ENCODE results near the gene CTNND2.
"Not testable (repeated sequence)": the region's sequence is repeated elsewhere in the genome, so short reads cannot be mapped to it uniquely, and the experiment has no call there.

The CTNND2 gene

GRCh38 chr5:11863911-11864310, 40.3 kb downstream of the CTNND2 start:
- DNase-seq (ENCODE audit: low read depth) = no peak

DNA sequence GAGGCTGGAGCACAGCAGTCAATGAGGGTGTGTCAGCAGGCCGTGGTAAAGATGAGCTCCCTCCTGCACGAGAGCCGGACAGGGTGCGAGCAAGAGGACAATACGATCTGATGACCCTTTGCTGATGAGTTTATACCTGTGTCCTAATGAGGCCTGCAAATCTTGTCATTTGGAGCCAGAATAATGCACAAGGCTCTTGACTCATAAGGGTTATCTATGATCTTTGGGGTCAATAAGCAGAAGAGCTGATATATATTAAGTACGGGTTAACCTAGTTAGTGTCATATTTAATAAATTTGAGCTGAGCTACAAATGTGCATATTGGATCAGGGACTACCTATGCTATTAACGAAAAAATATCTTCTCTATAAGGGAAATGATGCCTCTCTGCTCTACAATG, 46.9 kb downstream of the CTNND2 start:
- DNase-seq (ENCODE audit: low read depth) = no peak

GRCh38 chr5:11854936-11855335, 49.3 kb downstream of the CTNND2 start:
- no peak for DNase-seq (ENCODE audit: low read depth)

GRCh38 chr5:11853796-11854195, 50.5 kb downstream of the CTNND2 start:
- DNase-seq (ENCODE audit: low read depth) = no peak

DNA sequence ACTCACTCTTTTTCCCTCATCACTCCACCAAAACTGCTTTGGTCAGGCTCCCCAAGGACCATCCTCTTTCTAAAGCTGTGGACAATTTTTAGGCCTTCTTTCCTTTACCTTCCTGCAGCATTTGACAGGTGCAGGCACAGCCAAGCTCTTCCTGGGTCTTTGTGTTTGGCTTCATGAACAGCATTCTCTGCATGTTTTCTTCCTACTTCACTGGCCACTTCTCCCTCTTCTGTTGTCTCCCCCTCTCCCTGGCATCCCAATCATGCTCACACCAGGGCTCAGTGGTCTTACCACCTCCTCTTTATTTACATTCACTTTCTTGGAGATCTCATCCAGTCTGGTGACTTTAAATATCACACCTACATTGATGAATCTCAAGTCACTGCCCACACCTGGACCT, 51.1 kb downstream of the CTNND2 start:
- DNase-seq (ENCODE audit: low read depth) = no peak

DNA sequence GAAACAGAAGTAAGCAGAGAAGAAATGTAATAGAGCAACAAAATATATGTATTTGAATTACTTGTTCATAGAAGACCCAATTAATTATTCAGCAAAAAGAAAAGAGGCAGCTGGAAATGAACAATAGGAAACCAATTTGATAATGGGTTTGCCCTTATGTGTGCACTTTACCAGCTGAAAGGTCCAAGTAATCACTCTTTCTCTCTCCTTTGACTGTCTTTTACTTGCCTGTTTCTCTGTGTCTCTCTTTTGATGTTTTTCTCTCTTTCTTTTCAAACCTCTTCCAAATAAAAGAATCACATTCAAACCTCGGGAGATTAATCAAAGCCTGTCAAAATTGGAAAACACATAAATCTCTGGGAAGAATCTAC, 51.5 kb downstream of the CTNND2 start:
- DNase-seq (ENCODE audit: low read depth) = no peak

GRCh38 chr5:11851965-11852716, 52.1 kb downstream of the CTNND2 start:
- no peak for DNase-seq (ENCODE audit: low read depth)

- no peak for DNase-seq (ENCODE audit: low read depth)
These were observed 52.8 kb downstream of the CTNND2 start for GRCh38 chr5:11851416-11851815.

GRCh38 chr5:11828566-11828965, 75.7 kb downstream of the CTNND2 start:
- not testable (repeated sequence) for DNase-seq (ENCODE audit: low read depth)

- DNase-seq (ENCODE audit: low read depth) = no peak
These were observed 81.6 kb downstream of the CTNND2 start for GRCh38 chr5:11822598-11822997.

- DNase-seq (ENCODE audit: low read depth) = no peak
These were observed 88.3 kb downstream of the CTNND2 start for GRCh38 chr5:11815916-11816315.

- no peak for DNase-seq (ENCODE audit: low read depth)
These were observed 88.8 kb downstream of the CTNND2 start for GRCh38 chr5:11815481-11815880.

- no peak for DNase-seq (ENCODE audit: low read depth)
These were observed 89.9 kb downstream of the CTNND2 start for GRCh38 chr5:11814373-11814772.

GRCh38 chr5:11809407-11809806, 94.8 kb downstream of the CTNND2 start:
- DNase-seq (ENCODE audit: low read depth) = no peak

DNA sequence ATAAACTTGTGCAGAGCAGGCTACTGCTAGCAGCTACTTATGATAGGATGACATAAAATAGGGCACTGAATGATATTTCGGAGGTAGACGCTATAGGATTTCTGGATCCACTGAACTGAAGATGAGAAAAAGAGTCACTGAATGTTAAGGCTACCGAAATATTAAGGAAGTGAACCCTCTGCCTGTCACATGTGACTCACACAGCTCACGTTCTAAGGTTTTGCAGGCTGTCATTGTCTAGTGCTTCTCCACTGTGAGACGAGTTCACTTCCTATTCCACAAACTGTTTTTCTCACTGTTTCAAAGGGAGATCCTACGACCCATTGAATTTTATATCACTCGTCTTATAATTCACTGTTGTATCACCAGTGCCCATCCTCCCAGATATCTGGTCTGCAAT, 100.8 kb downstream of the CTNND2 start:
- no peak for DNase-seq (ENCODE audit: low read depth)

GRCh38 chr5:11801061-11801460, 103.2 kb downstream of the CTNND2 start:
- no peak for DNase-seq (ENCODE audit: low read depth)

GRCh38 chr5:11797132-11797531, 107.1 kb downstream of the CTNND2 start:
- no peak for DNase-seq (ENCODE audit: low read depth)

GRCh38 chr5:11793396-11793795, 110.8 kb downstream of the CTNND2 start:
- no peak for DNase-seq (ENCODE audit: low read depth)

DNA sequence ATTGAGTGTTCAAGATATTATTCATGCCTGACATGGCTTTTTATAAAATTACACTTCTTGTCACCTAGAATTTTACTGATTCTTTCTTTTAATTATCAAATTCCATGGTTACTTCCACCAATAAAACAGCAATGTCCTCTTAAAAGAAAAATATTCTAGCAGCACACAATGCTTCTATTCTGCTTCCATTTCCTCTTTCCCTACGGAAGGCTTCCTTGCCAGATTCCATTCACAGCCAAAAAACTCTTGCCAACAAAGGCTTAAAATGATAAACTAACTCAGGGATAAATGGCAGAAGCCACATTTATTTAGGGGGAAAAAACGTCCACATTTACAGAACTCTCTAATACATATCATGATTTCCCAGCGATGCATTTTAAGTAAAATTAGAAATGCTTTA, 111.6 kb downstream of the CTNND2 start:
- no peak for DNase-seq (ENCODE audit: low read depth)

DNA sequence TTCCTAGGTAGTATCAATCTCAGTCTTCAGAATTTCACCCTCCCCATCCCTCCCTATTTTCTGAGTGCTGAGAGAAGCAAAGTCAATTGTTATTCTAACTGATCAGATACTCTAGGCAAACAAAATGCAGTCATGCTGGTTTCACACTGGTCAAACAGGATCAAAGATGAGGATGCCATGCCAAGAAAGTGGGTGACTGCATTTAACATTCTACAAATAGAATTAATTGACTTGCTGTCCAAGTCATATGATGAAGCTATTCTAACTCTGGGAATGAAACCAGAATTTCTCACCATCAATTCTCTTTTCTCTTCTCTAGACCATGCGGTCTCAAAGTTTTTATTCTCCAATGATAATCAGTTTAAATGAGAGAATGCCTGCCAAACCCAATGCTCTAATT, 112.5 kb downstream of the CTNND2 start:
- DNase-seq (ENCODE audit: low read depth) = no peak

- DNase-seq (ENCODE audit: low read depth) = no peak
These were observed 114.0 kb downstream of the CTNND2 start for GRCh38 chr5:11790201-11790600.

DNA sequence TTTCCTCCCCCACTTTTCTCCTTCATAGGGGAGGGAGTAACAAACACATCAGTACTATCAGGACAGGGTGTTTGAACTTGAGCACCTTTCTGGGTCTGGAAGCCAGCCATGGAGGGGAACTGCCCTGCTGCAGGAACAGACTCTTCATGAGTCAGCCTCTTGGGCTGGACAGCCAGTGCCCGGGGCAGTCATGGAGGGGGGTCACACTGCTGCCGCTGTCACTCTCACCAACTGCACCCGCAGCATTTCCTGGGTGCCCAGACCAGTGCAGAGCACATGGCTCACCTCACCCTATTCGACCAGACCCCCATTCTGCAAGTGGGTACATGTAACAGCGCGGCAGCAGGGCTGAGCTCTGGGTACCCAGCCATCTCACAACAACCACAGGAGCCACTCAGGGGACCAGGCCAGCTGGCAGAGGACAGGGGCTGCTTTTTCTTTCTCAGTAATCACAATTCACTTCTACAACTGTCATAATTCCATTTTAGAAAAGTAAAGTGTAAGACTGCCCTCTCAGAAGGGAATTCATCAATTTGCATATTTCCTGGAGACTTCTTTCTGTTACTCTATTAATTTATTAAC, 118.4 kb downstream of the CTNND2 start:
- no peak for DNase-seq (ENCODE audit: low read depth)

- no peak for DNase-seq (ENCODE audit: low read depth)
These were observed 123.5 kb downstream of the CTNND2 start for GRCh38 chr5:11780641-11781345.
